H1 (cell line): ENCODE results near the gene ASB4. TPM values are rescaled to one million over a fixed set of nuclear protein-coding genes. Genes with fewer than 3 reads are reported as not detected.

Source experiments
- CTCF ChIA-PET: fragments of 300-600 bp; sonication (Branson Sonifier 250); formaldehyde crosslinking; loops from one replicate; lab custom pipeline; 2021; ENCODE audit not compliant: partially characterized antibody; lab: Charles Lee
- POLR2A ChIA-PET: fragments of 300-600 bp; sonication (Branson Sonifier 250); formaldehyde crosslinking; loops from one replicate; lab custom pipeline; 2021; ENCODE audit warnings: inconsistent platforms; ENCODE audit not compliant: partially characterized antibody; lab: Charles Lee
- DNase-seq, 2 experiments: peaks; one replicate each; pipeline versions ENCODE4 v3.0.0 to v3.0.0-alpha.2; 2010 to 2022; ENCODE audit warnings: low spot score in 2 of 2, low read depth in 1 of 2, mixed read lengths in 1 of 2
- FAIRE-seq: peaks from 2 replicates; lab custom pipeline; 2011; peaks lifted over from hg19 to GRCh38; lab: Jason Lieb, UNC
- H2AFZ ChIP-seq: 2 replicates; pipeline ENCODE4 v1.8.1; 2012; ENCODE audit warnings: low read length, inconsistent platforms
- H2AK5ac ChIP-seq: 2 replicates; pipeline ENCODE4 v1.6.1; 2013; ENCODE audit warnings: low read depth, low read length
- H2BK120ac ChIP-seq: replicated peaks from 2 replicates; pipeline ENCODE3; 2013; ENCODE audit warnings: low read depth, low read length, inconsistent platforms
- H2BK12ac ChIP-seq: 2 replicates; pipeline ENCODE4 v1.6.1; 2013; ENCODE audit warnings: low read depth, low read length
- H2BK15ac ChIP-seq: 2 replicates; pipeline ENCODE4 v1.6.1; 2013; ENCODE audit warnings: low read length
- H2BK20ac ChIP-seq: 2 replicates; pipeline ENCODE4 v1.6.1; 2013; ENCODE audit warnings: low read length
- H2BK5ac ChIP-seq: 2 replicates; pipeline ENCODE4 v1.6.1; 2013; ENCODE audit warnings: low read depth, low read length
- H3K14ac ChIP-seq: 2 replicates; pipeline ENCODE4 v1.6.1; 2013; ENCODE audit warnings: inconsistent platforms; ENCODE audit not compliant: insufficient read length
- H3K18ac ChIP-seq: 2 replicates; pipeline ENCODE4 v1.6.1; 2013; ENCODE audit warnings: low read length; ENCODE audit errors: extremely low read depth
- H3K23ac ChIP-seq: 2 replicates; pipeline ENCODE4 v1.6.1; 2013; ENCODE audit warnings: inconsistent platforms; ENCODE audit not compliant: insufficient read length
- H3K23me2 ChIP-seq: 2 replicates; pipeline ENCODE4 v1.6.1; 2013; ENCODE audit warnings: low read depth, low read length
- H3K27ac ChIP-seq: 2 replicates; pipeline ENCODE4 v1.6.1; 2011; ENCODE audit warnings: low read depth, low read length, inconsistent platforms
- H3K27me3 ChIP-seq, 4 experiments: replicated peaks in 1 of 4; 1 replicate in 1 of 4; 2 replicates in 3 of 4; pipeline versions ENCODE4 v1.6.1 to v1.8.1; 2011 to 2013; ENCODE audit warnings: low read length in 3 of 4, mild to moderate bottlenecking in 3 of 4, inconsistent platforms in 2 of 4, mixed read lengths in 2 of 4, moderate library complexity in 1 of 4; ENCODE audit not compliant: control insufficient read depth in 3 of 4, insufficient read depth in 3 of 4; ENCODE audit errors: extremely low read depth in 1 of 4
- H3K36me3 ChIP-seq, 4 experiments: 2 replicates each; pipeline versions ENCODE4 v1.6.1 to v1.8.1; 2011 to 2013; ENCODE audit warnings: mild to moderate bottlenecking in 4 of 4, low read length in 3 of 4, moderate library complexity in 2 of 4, control low read depth in 1 of 4, inconsistent platforms in 1 of 4; ENCODE audit not compliant: insufficient read depth in 4 of 4, control insufficient read depth in 2 of 4
- H3K4ac ChIP-seq: replicated peaks from 2 replicates; pipeline ENCODE3; 2013; ENCODE audit warnings: low read length, low read depth, mixed read lengths, inconsistent platforms; ENCODE audit not compliant: insufficient read length
- H3K4me1 ChIP-seq, 4 experiments: replicated peaks in 1 of 4; 1 replicate in 1 of 4; 2 replicates in 3 of 4; pipeline versions ENCODE4 v1.6.1 to v1.8.1; 2011 to 2013; ENCODE audit warnings: low read length in 3 of 4, inconsistent platforms in 2 of 4, mixed read lengths in 1 of 4; ENCODE audit not compliant: insufficient read depth in 4 of 4, control insufficient read depth in 3 of 4
- H3K4me2 ChIP-seq, 2 experiments: 2 replicates each; pipeline versions ENCODE4 v1.6.1 to v1.8.1; 2011 to 2013; ENCODE audit warnings: low read depth in 2 of 2, low read length in 2 of 2, control low read depth in 1 of 2, inconsistent platforms in 1 of 2, mild to moderate bottlenecking in 1 of 2; ENCODE audit not compliant: insufficient read depth in 1 of 2
- H3K4me3 ChIP-seq, 4 experiments: fragments of 200-600, 300-600 bp in 1 of 4; sonication (generic), shearing (Covaris generic), sonication (Bioruptor Twin) in 1 of 4; 2 replicates each; pipeline versions ENCODE4 v1.5.1 to v1.8.1; 2011 to 2016; ENCODE audit warnings: low read length in 4 of 4, low read depth in 3 of 4, control low read depth in 2 of 4, inconsistent platforms in 2 of 4, mild to moderate bottlenecking in 2 of 4, mixed read lengths in 1 of 4, moderate library complexity in 1 of 4; ENCODE audit not compliant: insufficient read depth in 2 of 4; ENCODE audit errors: extremely low read depth in 1 of 4
- H3K56ac ChIP-seq: replicated peaks from 2 replicates; pipeline ENCODE3; 2013; ENCODE audit warnings: low read depth, mild to moderate bottlenecking, mixed read lengths, low read length, inconsistent platforms; ENCODE audit not compliant: insufficient read length
- H3K79me1 ChIP-seq: 2 replicates; pipeline ENCODE4 v1.6.1; 2013; ENCODE audit warnings: low read depth, low read length, control low read depth
- H3K79me2 ChIP-seq, 2 experiments: 2 replicates each; pipeline versions ENCODE4 v1.6.1 to v1.8.1; 2012 to 2013; ENCODE audit warnings: low read length in 2 of 2, mild to moderate bottlenecking in 2 of 2, inconsistent platforms in 1 of 2; ENCODE audit not compliant: insufficient read depth in 2 of 2, control insufficient read depth in 1 of 2
- H3K9ac ChIP-seq, 4 experiments: replicated peaks in 1 of 4; 1 replicate in 1 of 4; 2 replicates in 3 of 4; pipeline versions ENCODE4 v1.6.1 to v1.8.1; 2011 to 2013; ENCODE audit warnings: low read depth in 3 of 4, low read length in 3 of 4, control low read depth in 2 of 4, mild to moderate bottlenecking in 2 of 4, moderate library complexity in 2 of 4, inconsistent platforms in 1 of 4; ENCODE audit errors: extremely low read depth in 1 of 4
- H3K9me3 ChIP-seq, 2 experiments: 2 replicates each; pipeline versions ENCODE4 v1.6.1 to v1.8.1; 2012 to 2013; ENCODE audit warnings: mild to moderate bottlenecking in 2 of 2, moderate library complexity in 2 of 2, control low read depth in 1 of 2, inconsistent platforms in 1 of 2, low read depth in 1 of 2, low read length in 1 of 2, mixed read lengths in 1 of 2; ENCODE audit not compliant: insufficient read depth in 2 of 2
- H4K20me1 ChIP-seq, 2 experiments: replicated peaks in 1 of 2; 2 replicates each; pipeline versions ENCODE3 to v1.8.1; 2011 to 2013; ENCODE audit warnings: inconsistent platforms in 2 of 2, low read length in 2 of 2, mild to moderate bottlenecking in 1 of 2; ENCODE audit not compliant: insufficient read depth in 2 of 2, control insufficient read depth in 1 of 2
- H4K5ac ChIP-seq: 2 replicates; pipeline ENCODE4 v1.6.1; 2013; ENCODE audit warnings: low read length, low read depth, mixed read lengths, inconsistent platforms; ENCODE audit not compliant: insufficient read length
- H4K8ac ChIP-seq: 2 replicates; pipeline ENCODE4 v1.8.0; 2013; ENCODE audit warnings: mild to moderate bottlenecking, moderate library complexity, low read length, inconsistent platforms; ENCODE audit not compliant: insufficient read depth; ENCODE audit errors: extremely low read depth
- H4K91ac ChIP-seq: replicated peaks from 2 replicates; pipeline ENCODE3; 2013; ENCODE audit warnings: low read length, mixed read lengths, inconsistent platforms; ENCODE audit not compliant: insufficient read length
- SP1 ChIP-seq: IDR thresholded peaks from 2 replicates; pipeline ENCODE4 v1.6.1; 2011; ENCODE audit warnings: low read depth, low read length
- WGBS, 2 experiments: shearing (Covaris generic) in 1 of 2; methylation state at CpG; one replicate each; pipeline versions ENCODE4 v1.1.6 to v1.1.7; 2013 to 2015; ENCODE audit warnings: low lambda C conversion rate in 2 of 2, mixed read lengths in 2 of 2, inconsistent platforms in 1 of 2, low coverage in 1 of 2, missing lambda C conversion rate in 1 of 2; ENCODE audit not compliant: insufficient replicate concordance in 2 of 2, insufficient coverage in 1 of 2, insufficient read length in 1 of 2; ENCODE audit errors: extremely low coverage in 1 of 2, missing lambda C conversion rate in 1 of 2; 5-methylcytosine and 5-hydroxymethylcytosine counted together
- polyA plus RNA-seq, 7 experiments: library from polyadenylated mRNA; depleted of rRNA in 3 of 7; stranded (reverse) in 5 of 7; unstranded in 2 of 7; fragments of >200 nt in 5 of 7; fragments of 200-250 nt in 2 of 7; gene quantifications; 1 replicate in 5 of 7; 2 replicates in 1 of 7; 4 replicates in 1 of 7; pipeline versions ENCODE4 v1.2.1 to v1.2.3, GENCODE V29; 2011 to 2013; ENCODE audit warnings: missing spikeins in 2 of 7, mixed read lengths in 2 of 7
- total RNA-seq: library from RNA; stranded (reverse); fragmentation: NEBNext Ultra II Directional; extraction: Animal tissue kit (Norgen Biotek cat#: 25700); gene quantifications from 2 replicates; pipeline ENCODE4 v1.2.1, GENCODE V29; 2021

The ASB4 gene
- total and polyA plus RNA-seq, 2 of the 8 experiments (the other 6 are each of a cell fraction or from before 2014, with no cell fraction given), result not detected

DNA sequence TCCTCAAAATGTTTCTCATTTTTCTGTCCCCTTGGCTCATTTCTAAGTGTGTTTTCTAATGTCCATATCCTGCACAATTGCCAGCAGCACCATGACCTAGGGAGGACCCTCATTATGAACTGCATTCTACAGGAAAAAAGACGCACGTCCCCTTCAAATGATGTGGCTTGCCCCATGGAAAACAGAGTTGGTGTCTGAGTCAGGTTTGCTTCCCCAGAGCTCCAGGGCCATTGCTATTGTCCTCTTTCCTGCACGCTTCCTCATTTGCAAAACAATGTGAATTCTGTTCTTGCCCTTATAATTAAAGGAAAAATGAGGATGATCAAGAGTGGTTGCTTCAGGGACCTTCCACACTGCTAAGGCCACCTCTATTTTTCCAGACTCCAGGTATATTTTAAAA lies 14.7 kb upstream of the ASB4 start:
- Histone ChIP-seq H3K4me1 (peaks cover 0 to 5% (median 2%) of the 10 kb centered on the region in 4 experiments; a peak in 3 of 7 replicates), H4K91ac (no peak overlapping the region), H2AK5ac (no peak overlapping the region), H4K8ac (no peak overlapping the region), H3K36me3 (no peaks in the 10 kb centered on the region), H3K4me2 (peak overlapping the region; percentile 0 to 43; a peak in 3 of 4 replicates), H3K23ac (no peak overlapping the region), H3K23me2 (no peaks in the 10 kb centered on the region), H4K5ac (peak overlapping the region; percentile 62), H2BK12ac (no peak overlapping the region), H2AFZ (0 out of 2 replicates have a peak overlapping the region, but pooled peaks have one; percentile 36), H3K9ac (no peak overlapping the region), H2BK15ac (no peak overlapping the region), H3K79me1 (no peaks in the 10 kb centered on the region), H3K4me3 (no peak overlapping the region; a peak in 1 of 8 replicates), H2BK20ac (no peak overlapping the region), H3K18ac (no peak overlapping the region), H3K79me2 (no peaks in the 10 kb centered on the region), H3K9me3 (no peaks in the 10 kb centered on the region), H2BK5ac (no peak overlapping the region), H3K27me3 (no peaks in the 10 kb centered on the region), H3K56ac (no peak overlapping the region), H3K27ac (no peak overlapping the region), H3K14ac (no peak overlapping the region), H3K4ac (no peak overlapping the region), H4K20me1 (no peaks in the 10 kb centered on the region), H2BK120ac (no peak overlapping the region)
- FAIRE-seq (no peak), DNase-seq (no peak)
- no peak for TF ChIP-seq SP1
- ChIA-PET CTCF (interaction anchor here (1.2 to 1.3 kb wide), 3 partner anchors 20 to 217 kb away, joined by 3 read pairs; no protein-coding TSS in a partner anchor), POLR2A (no interaction called here)
- WGBS, 2 experiments, result 69% methylated on average over 3 of the region's 3 CpGs; no CpG with 5 or more reads in 1 of the 2 experiments
